Esophagus squamous epithelium (tissue), 5 donors: ENCODE results near the gene PPP1R27. TPM values are rescaled to one million over a fixed set of nuclear protein-coding genes. Genes with fewer than 3 reads are reported as not detected.

ENCODE experiments used
- DNase-seq: peaks from one replicate; lab custom pipeline; 2025; lab: John Stamatoyannopoulos, UW
- H3K27ac ChIP-seq, 4 donors: fragments of 200-600 bp; sonication (generic); one replicate each; pipeline ENCODE4 v1.5.1; 2016 to 2019; ENCODE audit warnings: mild to moderate bottlenecking in 1 of 4
- H3K27me3 ChIP-seq, 4 donors: fragments of 200-600 bp; sonication (generic); 1 replicate in 3 of 4; 2 replicates in 1 of 4; pipeline versions ENCODE4 v1.5.1 to v1.6.0; 2017 to 2021; ENCODE audit warnings: antibody characterized with exemption in 1 of 4
- H3K36me3 ChIP-seq, 3 donors: fragments of 200-600 bp; sonication (generic); one replicate each; pipeline ENCODE4 v1.5.1; 2016 to 2019
- H3K4me1 ChIP-seq, 3 donors: fragments of 200-600 bp; sonication (generic); one replicate each; pipeline ENCODE4 v1.5.1; 2017 to 2019
- H3K4me3 ChIP-seq, 4 donors: fragments of 200-600 bp; sonication (generic); 1 replicate in 3 of 4; 2 replicates in 1 of 4; pipeline ENCODE4 v1.5.1; 2016 to 2019; ENCODE audit warnings: mild to moderate bottlenecking in 2 of 4, moderate library complexity in 1 of 4
- H3K9me3 ChIP-seq, 3 donors: fragments of 200-600 bp; sonication (generic); one replicate each; pipeline ENCODE4 v1.5.1; 2016 to 2019
- CTCF ChIP-seq, 6 experiments: fragments of 450-650 bp in 4 of 6; fragments of 200-600 bp in 2 of 6; sonication (generic) in 2 of 6; IDR thresholded peaks; one replicate each; pipeline ENCODE4 v1.5.1; 2016 to 2019; ENCODE audit warnings: antibody characterized with exemption in 6 of 6, mild to moderate bottlenecking in 4 of 6, moderate library complexity in 4 of 6
- POLR2A ChIP-seq, 4 donors: fragments of 450-650 bp; IDR thresholded peaks; one replicate each; pipeline ENCODE4 v1.6.1; 2017; ENCODE audit warnings: antibody characterized with exemption in 4 of 4, mild to moderate bottlenecking in 4 of 4, moderate library complexity in 3 of 4
- WGBS, 2 donors: methylation state at CpG; one replicate each; pipeline ENCODE4 v1.1.5; 2018; 5-methylcytosine and 5-hydroxymethylcytosine counted together
- intact Hi-C: fragments of 100-400 bp; cut with DNase I; formaldehyde crosslinking; loops from one replicate; pipeline ENCODE4 v1.15.0; 2022
- total RNA-seq, 4 donors: library from RNA; depleted of rRNA; stranded (reverse); fragments of >200 nt; gene quantifications; one replicate each; pipeline ENCODE4 v1.1.0, GENCODE V29; 2016
- donor health status: DM: yes; HTN: yes; CAD: no.

PPP1R27 gene
- total RNA-seq, 4 donors from 2014 or later = not detected

DNA sequence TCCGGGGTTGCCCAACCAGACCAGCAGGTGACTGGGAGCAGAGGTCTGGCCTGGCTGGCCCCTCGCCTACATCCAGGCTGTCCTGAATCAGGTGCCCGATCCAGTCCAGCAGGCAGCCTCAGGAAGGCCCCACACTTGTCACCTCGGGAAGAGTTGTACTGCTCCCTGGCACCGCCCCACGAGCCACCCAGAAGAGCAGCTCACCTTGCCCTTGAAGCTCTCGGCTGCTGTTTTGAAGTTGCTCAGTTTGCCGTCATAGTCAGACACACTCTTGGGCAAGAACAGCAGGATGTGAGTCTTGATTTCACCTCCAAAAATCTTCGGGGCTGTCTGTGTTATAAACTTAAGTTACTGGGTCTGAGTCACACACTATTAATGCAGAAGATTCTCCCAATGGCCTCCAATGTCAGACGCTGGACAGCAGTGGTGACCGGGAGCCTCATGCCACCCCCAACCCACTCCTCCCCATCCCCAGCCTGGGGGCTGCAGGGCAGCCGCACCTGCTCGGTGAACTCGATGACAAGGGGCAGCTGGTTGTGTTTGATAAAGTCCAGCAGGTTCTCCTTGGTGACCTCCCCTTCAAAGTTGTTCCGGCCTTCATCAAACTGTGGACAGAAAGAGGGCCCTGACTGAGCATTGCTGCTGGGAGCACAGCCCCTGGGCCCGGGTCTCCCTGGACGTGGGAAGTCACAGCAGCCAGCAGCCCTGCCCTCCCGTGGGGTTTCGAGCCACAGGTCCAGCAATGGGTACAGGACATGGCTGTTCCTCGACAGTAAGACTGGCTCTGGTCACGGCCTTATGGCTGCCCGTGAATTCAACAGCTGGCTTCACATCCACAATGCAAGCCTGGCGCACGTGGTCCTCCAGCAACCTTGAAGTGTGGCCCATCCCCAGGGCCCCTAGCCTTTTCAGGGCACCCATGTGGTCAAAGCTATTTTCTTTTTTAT is 12.2 kb upstream of the PPP1R27 start:
- peak overlapping the region in 3 of 4 donors; percentile 13 to 29 (median 21) for H3K27ac ChIP-seq
- peaks cover 8 to 24% (median 11%) of the 10 kb centered on the region in 3 donors for H3K4me1 ChIP-seq
- no peak for DNase-seq
- no peak for TF ChIP-seq POLR2A (IDR thresholded peaks at IDR 0.05)
- TF ChIP-seq CTCF (IDR thresholded peaks at IDR 0.05) = no peak
- H3K27me3 ChIP-seq = no peaks in the 10 kb centered on the region
- H3K36me3 ChIP-seq = peaks cover 61 to 99% (median 84%) of the 10 kb centered on the region in 3 donors
- whole genome bisulfite sequencing, 2 donors = 83 to 89% methylated on average over 14 to 16 of the region's 24 CpGs
- H3K9me3 ChIP-seq = no peaks in the 10 kb centered on the region
- no peak overlapping the region for H3K4me3 ChIP-seq
- intact Hi-C loops = no loop called here

GRCh38 chr17:81845881-81846742 is 11.3 kb upstream of the PPP1R27 start:
- H3K4me3 ChIP-seq = no peak overlapping the region
- DNase-seq = no peak
- WGBS, 2 donors = 86% methylated on average over 3 to 15 of the region's 38 CpGs

DNA sequence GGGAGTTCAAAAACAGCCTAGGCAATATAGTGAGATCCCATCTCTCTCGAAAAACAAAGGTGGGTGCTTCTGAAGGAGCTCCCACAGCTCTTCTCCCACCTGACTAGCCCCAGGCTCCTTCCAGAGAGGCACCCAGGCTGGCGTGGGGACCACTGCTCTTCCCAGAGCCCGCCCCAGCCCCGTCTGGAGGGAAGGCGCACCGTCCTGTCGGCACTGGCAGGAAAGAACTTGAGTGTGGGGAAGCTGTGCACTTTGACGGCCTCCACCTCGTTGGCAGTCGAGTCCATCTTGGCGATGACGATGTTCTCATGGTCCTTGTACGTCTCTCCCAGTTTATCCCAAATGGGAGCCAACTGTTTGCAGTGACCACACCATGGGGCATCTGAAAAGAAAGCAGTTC is 10.5 kb upstream of the PPP1R27 start:
- intact Hi-C loops = no loop called here
- peaks cover 52 to 82% (median 68%) of the 10 kb centered on the region in 3 donors for H3K36me3 ChIP-seq
- no peak overlapping the region for H3K27ac ChIP-seq
- H3K9me3 ChIP-seq = no peaks in the 10 kb centered on the region
- H3K27me3 ChIP-seq = no peaks in the 10 kb centered on the region
- TF ChIP-seq POLR2A (IDR thresholded peaks at IDR 0.05) = no peak
- no peak for TF ChIP-seq CTCF (IDR thresholded peaks at IDR 0.05)
- no peak for DNase-seq
- H3K4me1 ChIP-seq = peaks cover 18 to 40% (median 19%) of the 10 kb centered on the region in 3 donors
- H3K4me3 ChIP-seq = no peak overlapping the region
- no CpG with 5 or more reads among the region's 13 CpGs for WGBS, 2 donors

More at GRCh38 chr17:81845881-81846742, 11.3 kb upstream of the PPP1R27 start:
- TF ChIP-seq POLR2A (IDR thresholded peaks at IDR 0.05) (no peak), CTCF (IDR thresholded peaks at IDR 0.05) (no peak)
- Histone ChIP-seq H3K27ac (peak overlapping the region in 1 of 4 donors; percentile 21), H3K9me3 (no peaks in the 10 kb centered on the region), H3K36me3 (peaks cover 52 to 90% (median 75%) of the 10 kb centered on the region in 3 donors), H3K27me3 (no peaks in the 10 kb centered on the region), H3K4me1 (peaks cover 15 to 33% (median 17%) of the 10 kb centered on the region in 3 donors)
- intact Hi-C loops = no loop called here

DNA sequence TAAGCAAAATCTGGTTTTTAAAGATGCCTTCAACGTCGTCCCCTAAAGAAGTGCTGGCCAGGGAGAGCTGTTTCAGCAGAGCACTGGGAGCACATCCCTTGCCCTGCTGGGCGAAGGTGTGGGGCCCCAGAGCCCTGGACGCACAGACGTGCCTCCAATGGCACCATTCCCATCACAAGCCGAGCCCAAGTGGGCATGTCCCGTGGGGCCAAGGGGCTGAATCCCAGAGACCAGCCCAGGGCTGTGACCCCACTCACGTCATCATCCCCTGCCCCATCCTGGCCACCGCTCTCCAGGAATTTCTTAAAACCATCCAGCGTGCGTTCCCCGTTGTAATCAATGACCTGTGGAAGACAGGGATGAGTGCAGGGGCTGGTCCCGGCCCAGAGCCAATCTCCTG is 10.0 kb upstream of the PPP1R27 start:
- no peak for DNase-seq
- Histone ChIP-seq H3K4me1 (peaks cover 18 to 45% (median 19%) of the 10 kb centered on the region in 3 donors), H3K27ac (no peak overlapping the region), H3K27me3 (no peaks in the 10 kb centered on the region), H3K36me3 (peaks cover 52 to 77% (median 64%) of the 10 kb centered on the region in 3 donors), H3K9me3 (no peaks in the 10 kb centered on the region), H3K4me3 (no peak overlapping the region)
- intact Hi-C loops = no loop called here
- TF ChIP-seq CTCF (IDR thresholded peaks at IDR 0.05) (no peak), POLR2A (IDR thresholded peaks at IDR 0.05) (no peak)
- 80 to 90% methylated on average over 1 to 2 of the region's 13 CpGs for WGBS, 2 donors
